CD4-positive, CD25-positive, alpha-beta regulatory T cell (primary cell): ENCODE measurements around the gene SEMA4D. TPM values are rescaled to one million over a fixed set of nuclear protein-coding genes. Genes with fewer than 3 reads are reported as not detected.

Experiments used
- ATAC-seq, 2 donors: fragments of 150-1000 bp; cut with Tn5 transposase; one replicate each; pipeline ENCODE4 v1.10.0; 2021; ENCODE audit warnings: low read depth in 2 of 2, moderate number of reproducible peaks in 2 of 2, moderate library complexity in 1 of 2
- DNase-seq, 3 donors: peaks; one replicate each; pipeline versions ENCODE4 v3.0.0 to v3.0.0-alpha.2; 2012 to 2022; ENCODE audit warnings: mixed read lengths in 1 of 3
- H3K27ac ChIP-seq: one replicate; pipeline ENCODE4 v1.7.0; 2013; ENCODE audit warnings: mild to moderate bottlenecking, low read length; ENCODE audit not compliant: insufficient read depth, poor library complexity, severe bottlenecking
- H3K27me3 ChIP-seq: one replicate; pipeline ENCODE4 v1.7.0; 2013; ENCODE audit warnings: low read length; ENCODE audit not compliant: control insufficient read depth, insufficient read depth
- H3K36me3 ChIP-seq: one replicate; pipeline ENCODE4 v1.7.0; 2013; ENCODE audit warnings: mild to moderate bottlenecking, low read length, moderate library complexity; ENCODE audit not compliant: control insufficient read depth, insufficient read depth
- H3K4me1 ChIP-seq: 2 replicates; pipeline ENCODE4 v1.7.0; 2013; ENCODE audit warnings: mild to moderate bottlenecking, low read length; ENCODE audit not compliant: insufficient read depth, control insufficient read depth, poor library complexity, severe bottlenecking
- H3K4me3 ChIP-seq: one replicate; pipeline ENCODE4 v1.7.0; 2013; ENCODE audit warnings: low read depth, mild to moderate bottlenecking, low read length, moderate library complexity
- H3K9me3 ChIP-seq, 2 experiments: 1 replicate in 1 of 2; 2 replicates in 1 of 2; pipeline ENCODE4 v1.7.0; 2013; ENCODE audit warnings: low read length in 2 of 2, mild to moderate bottlenecking in 1 of 2, moderate library complexity in 1 of 2; ENCODE audit not compliant: control insufficient read depth in 2 of 2
- H3K27ac Mint-ChIP-seq, 3 donors: one replicate each; pipeline ENCODE4 v1.8.0; 2020 to 2022; ENCODE audit warnings: mild to moderate bottlenecking in 3 of 3, mixed read lengths in 3 of 3, moderate library complexity in 2 of 3
- H3K27me3 Mint-ChIP-seq: one replicate; pipeline ENCODE4 v1.8.0; 2022; ENCODE audit warnings: mild to moderate bottlenecking, mixed read lengths
- H3K36me3 Mint-ChIP-seq: one replicate; pipeline ENCODE4 v1.8.0; 2020; ENCODE audit warnings: mixed read lengths
- H3K4me1 Mint-ChIP-seq, 4 donors: one replicate each; pipeline ENCODE4 v1.8.0; 2020 to 2022; ENCODE audit warnings: mixed read lengths in 4 of 4, mild to moderate bottlenecking in 1 of 4
- H3K4me3 Mint-ChIP-seq, 4 donors: one replicate each; pipeline ENCODE4 v1.8.0; 2020 to 2022; ENCODE audit warnings: mild to moderate bottlenecking in 4 of 4, mixed read lengths in 4 of 4, moderate library complexity in 3 of 4
- H3K9me3 Mint-ChIP-seq, 7 donors: one replicate each; pipeline ENCODE4 v1.8.0; 2020 to 2022; ENCODE audit warnings: mixed read lengths in 7 of 7, mild to moderate bottlenecking in 3 of 7, moderate library complexity in 2 of 7
- polyA plus RNA-seq, 4 donors: library from polyadenylated mRNA; unstranded; fragments of 300-500 nt; fragmentation: Illumina TruSeq; gene quantifications; one replicate each; pipeline ENCODE4 v1.2.3, GENCODE V29; 2021
- total RNA-seq: library from RNA; stranded (reverse); gene quantifications from one replicate; pipeline ENCODE4 v1.2.3, GENCODE V29; 2022

SEMA4D gene, protein sequence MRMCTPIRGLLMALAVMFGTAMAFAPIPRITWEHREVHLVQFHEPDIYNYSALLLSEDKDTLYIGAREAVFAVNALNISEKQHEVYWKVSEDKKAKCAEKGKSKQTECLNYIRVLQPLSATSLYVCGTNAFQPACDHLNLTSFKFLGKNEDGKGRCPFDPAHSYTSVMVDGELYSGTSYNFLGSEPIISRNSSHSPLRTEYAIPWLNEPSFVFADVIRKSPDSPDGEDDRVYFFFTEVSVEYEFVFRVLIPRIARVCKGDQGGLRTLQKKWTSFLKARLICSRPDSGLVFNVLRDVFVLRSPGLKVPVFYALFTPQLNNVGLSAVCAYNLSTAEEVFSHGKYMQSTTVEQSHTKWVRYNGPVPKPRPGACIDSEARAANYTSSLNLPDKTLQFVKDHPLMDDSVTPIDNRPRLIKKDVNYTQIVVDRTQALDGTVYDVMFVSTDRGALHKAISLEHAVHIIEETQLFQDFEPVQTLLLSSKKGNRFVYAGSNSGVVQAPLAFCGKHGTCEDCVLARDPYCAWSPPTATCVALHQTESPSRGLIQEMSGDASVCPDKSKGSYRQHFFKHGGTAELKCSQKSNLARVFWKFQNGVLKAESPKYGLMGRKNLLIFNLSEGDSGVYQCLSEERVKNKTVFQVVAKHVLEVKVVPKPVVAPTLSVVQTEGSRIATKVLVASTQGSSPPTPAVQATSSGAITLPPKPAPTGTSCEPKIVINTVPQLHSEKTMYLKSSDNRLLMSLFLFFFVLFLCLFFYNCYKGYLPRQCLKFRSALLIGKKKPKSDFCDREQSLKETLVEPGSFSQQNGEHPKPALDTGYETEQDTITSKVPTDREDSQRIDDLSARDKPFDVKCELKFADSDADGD
- 480 TPM for total RNA-seq
- 100 to 1,000 TPM in 1 of 4 donors, 10 to 100 TPM in 3; 67.5 to 108 (median 90.2) TPM for polyA plus RNA-seq

GRCh38 chr9:89497978-89498851 is at the start of gene SEMA4D:
TSS of gene SEMA4D (minus strand) at chr9:89498113. CDS start at chr9:89405456, 92,657 bp downstream.
- H3K27me3 ChIP-seq, result no peaks in the 10 kb centered on the region
- no peaks in the 10 kb centered on the region for H3K9me3 ChIP-seq
- peaks cover 13% of the 10 kb centered on the region for H3K36me3 Mint-ChIP-seq
- no peaks in the 10 kb centered on the region for H3K9me3 Mint-ChIP-seq
- peaks cover 85% of the 10 kb centered on the region for H3K4me1 ChIP-seq
- peak in 1 of 2 donors; percentile 16 for ATAC-seq
- H3K36me3 ChIP-seq, result no peaks in the 10 kb centered on the region
- peak within 1 kb of the TSS; percentile 94 to 98 (median 98) for H3K27ac Mint-ChIP-seq
- H3K4me3 Mint-ChIP-seq, result peak within 1 kb of the TSS; percentile 94 to 100 (median 97)
- no peaks in the 10 kb centered on the region for H3K27me3 Mint-ChIP-seq
- peaks cover 27 to 90% (median 67%) of the 10 kb centered on the region in 4 donors for H3K4me1 Mint-ChIP-seq
- DNase-seq, result peak in 2 of 3 donors; percentile 59 to 73
- H3K27ac ChIP-seq, result peak within 1 kb of the TSS; percentile 81
- peak within 1 kb of the TSS; percentile 92 for H3K4me3 ChIP-seq

- H3K9me3 Mint-ChIP-seq, result peaks cover 0 to 14% (median 2%) of the 10 kb centered on the region in 7 donors
- H3K4me3 ChIP-seq, result no peak overlapping the region
- H3K4me3 Mint-ChIP-seq, result no peak overlapping the region
- H3K4me1 Mint-ChIP-seq, result peaks cover 0 to 41% (median 11%) of the 10 kb centered on the region in 4 donors
- H3K9me3 ChIP-seq, result peaks cover 3 to 13% of the 10 kb centered on the region in 2 experiments
- peaks cover 20% of the 10 kb centered on the region for H3K4me1 ChIP-seq
- no peak overlapping the region for H3K27ac Mint-ChIP-seq
- DNase-seq (no peak), ATAC-seq (no peak)
- peaks cover 4% of the 10 kb centered on the region for H3K27me3 Mint-ChIP-seq
- no peaks in the 10 kb centered on the region for H3K36me3 ChIP-seq
- H3K36me3 Mint-ChIP-seq, result peaks cover 6% of the 10 kb centered on the region
- no peaks in the 10 kb centered on the region for H3K27me3 ChIP-seq
- no peak overlapping the region for H3K27ac ChIP-seq
These were observed 49.1 kb upstream of the SEMA4D start for GRCh38 chr9:89547000-89547399.

GRCh38 chr9:89544279-89544661 is 46.4 kb upstream of the SEMA4D start:
- ATAC-seq, result no peak
- Histone ChIP-seq H3K4me3 (no peak overlapping the region), H3K9me3 (peaks cover 3 to 13% of the 10 kb centered on the region in 2 experiments), H3K36me3 (no peaks in the 10 kb centered on the region), H3K4me1 (peaks cover 25% of the 10 kb centered on the region), H3K27me3 (no peaks in the 10 kb centered on the region), H3K27ac (no peak overlapping the region)
- Mint-ChIP-seq H3K27me3 (no peaks in the 10 kb centered on the region), H3K27ac (peak overlapping the region in 1 of 3 donors; percentile 78), H3K4me1 (peaks cover 0 to 61% (median 13%) of the 10 kb centered on the region in 4 donors), H3K36me3 (peaks cover 6% of the 10 kb centered on the region), H3K9me3 (peaks cover 0 to 14% (median 2%) of the 10 kb centered on the region in 7 donors), H3K4me3 (peak overlapping the region in 1 of 4 donors; percentile 63)
- no peak for DNase-seq

DNA sequence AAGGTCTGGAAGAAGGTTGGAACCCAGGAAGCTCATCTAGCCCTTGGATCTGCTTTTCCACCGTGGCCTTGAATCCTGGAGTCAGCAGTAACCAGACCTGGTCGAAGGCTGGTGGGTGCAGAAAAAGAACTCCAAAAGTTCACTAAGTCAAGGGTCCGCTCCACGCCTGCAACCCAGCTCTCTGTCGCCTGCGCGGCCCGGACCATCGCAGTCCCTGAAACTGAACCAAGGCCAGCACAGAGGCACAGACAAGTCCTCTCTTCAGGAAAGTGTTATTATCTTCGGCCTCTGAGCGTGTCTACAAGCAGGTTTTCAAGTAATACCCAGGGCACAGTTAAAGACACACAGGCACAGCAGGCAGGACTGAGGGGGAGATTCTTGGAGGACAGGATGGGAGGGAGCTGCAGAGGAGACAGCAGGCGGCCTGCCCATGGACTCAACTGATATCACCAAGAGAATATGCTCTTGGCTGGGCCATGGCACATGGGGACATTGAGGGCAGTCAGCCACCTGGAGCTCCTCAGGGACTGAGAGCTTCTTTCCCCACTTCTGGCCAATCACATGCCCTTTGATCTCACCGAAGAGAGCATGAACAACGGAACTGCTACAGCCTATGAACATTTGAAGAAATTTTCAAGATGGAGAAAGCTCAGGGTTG is 45.8 kb upstream of the SEMA4D start:
- Mint-ChIP-seq H3K27ac (peak overlapping the region in 2 of 3 donors; percentile 26 to 78), H3K27me3 (no peaks in the 10 kb centered on the region), H3K9me3 (peaks cover 0 to 14% (median 2%) of the 10 kb centered on the region in 7 donors), H3K36me3 (peaks cover 6% of the 10 kb centered on the region), H3K4me3 (peak overlapping the region in 1 of 4 donors; percentile 63), H3K4me1 (peaks cover 0 to 61% (median 12%) of the 10 kb centered on the region in 4 donors)
- H3K36me3 ChIP-seq, result no peaks in the 10 kb centered on the region
- peaks cover 25% of the 10 kb centered on the region for H3K4me1 ChIP-seq
- peaks cover 3 to 13% of the 10 kb centered on the region in 2 experiments for H3K9me3 ChIP-seq
- H3K27ac ChIP-seq, result no peak overlapping the region
- no peak for DNase-seq
- H3K27me3 ChIP-seq, result no peaks in the 10 kb centered on the region
- no peak for ATAC-seq
- H3K4me3 ChIP-seq, result no peak overlapping the region

DNA sequence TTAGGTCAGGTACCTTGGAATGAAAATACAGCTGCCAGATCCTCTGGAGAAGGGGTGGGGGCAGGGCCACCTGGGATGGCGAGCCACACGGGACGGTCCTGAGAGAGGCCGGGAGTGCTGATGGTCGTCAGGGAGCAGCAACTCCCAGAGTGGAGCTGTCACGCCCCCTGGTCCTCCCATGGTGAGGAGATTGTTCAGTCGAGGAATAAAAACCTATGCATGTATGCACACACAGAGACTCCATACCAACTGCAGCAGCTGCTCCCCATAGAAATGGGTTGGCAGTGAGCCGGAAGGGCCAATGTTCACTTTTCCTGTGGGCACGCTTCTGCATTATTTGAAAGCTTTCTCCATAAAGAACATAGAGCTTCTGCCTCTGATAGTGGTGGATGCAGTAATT is 45.2 kb upstream of the SEMA4D start:
- Histone ChIP-seq H3K9me3 (peaks cover 3 to 13% of the 10 kb centered on the region in 2 experiments), H3K4me3 (no peak overlapping the region), H3K36me3 (no peaks in the 10 kb centered on the region), H3K4me1 (peaks cover 26% of the 10 kb centered on the region), H3K27me3 (no peaks in the 10 kb centered on the region), H3K27ac (no peak overlapping the region)
- Mint-ChIP-seq H3K4me1 (peaks cover 0 to 61% (median 14%) of the 10 kb centered on the region in 4 donors), H3K27me3 (no peaks in the 10 kb centered on the region), H3K4me3 (peak overlapping the region in 1 of 4 donors; percentile 38), H3K27ac (peak overlapping the region; percentile 26 to 52 (median 51)), H3K36me3 (peaks cover 6% of the 10 kb centered on the region), H3K9me3 (peaks cover 0 to 14% (median 2%) of the 10 kb centered on the region in 7 donors)
- DNase-seq, result no peak
- no peak for ATAC-seq

DNA sequence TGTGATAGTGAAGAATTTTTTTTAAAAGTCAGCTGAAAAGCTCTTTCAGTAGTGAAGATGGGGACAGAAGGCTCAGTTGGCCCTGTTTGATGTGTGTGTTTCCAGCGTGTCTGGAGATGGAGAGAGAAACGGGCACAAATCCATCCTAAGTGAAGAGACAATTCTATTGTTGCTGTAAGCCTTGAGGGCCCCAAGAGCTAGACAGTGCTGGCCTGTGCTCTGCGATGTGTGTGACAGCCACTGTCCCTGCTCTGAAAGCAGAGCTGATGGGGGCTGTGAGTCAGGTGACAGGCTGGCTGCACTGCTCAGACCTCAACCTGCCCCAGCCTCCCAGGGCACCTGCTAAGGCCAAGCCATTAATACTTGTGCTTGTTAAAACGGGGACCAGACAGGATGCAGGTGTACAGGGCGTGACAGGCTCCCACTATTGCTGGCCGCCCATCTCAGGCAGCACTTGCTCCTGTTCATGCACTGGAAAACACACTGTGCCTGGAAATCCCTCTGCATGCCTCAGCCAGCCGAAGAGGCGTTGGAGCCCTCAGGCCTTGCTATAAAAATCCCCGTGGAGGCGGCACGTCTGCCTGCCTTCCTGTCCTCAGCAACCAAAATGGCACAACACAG is 44.6 kb upstream of the SEMA4D start:
- DNase-seq, result no peak
- peaks cover 6% of the 10 kb centered on the region for H3K36me3 Mint-ChIP-seq
- peak overlapping the region; percentile 26 to 51 (median 29) for H3K27ac Mint-ChIP-seq
- peak overlapping the region in 2 of 4 donors; percentile 38 to 58 for H3K4me3 Mint-ChIP-seq
- Histone ChIP-seq H3K4me1 (peaks cover 32% of the 10 kb centered on the region), H3K4me3 (no peak overlapping the region), H3K36me3 (no peaks in the 10 kb centered on the region), H3K27ac (no peak overlapping the region), H3K9me3 (peaks cover 3 to 13% of the 10 kb centered on the region in 2 experiments), H3K27me3 (no peaks in the 10 kb centered on the region)
- no peaks in the 10 kb centered on the region for H3K27me3 Mint-ChIP-seq
- H3K9me3 Mint-ChIP-seq, result peaks cover 0 to 14% (median 2%) of the 10 kb centered on the region in 7 donors
- ATAC-seq, result peak in 1 of 2 donors; percentile 38
- H3K4me1 Mint-ChIP-seq, result peaks cover 0 to 65% (median 15%) of the 10 kb centered on the region in 4 donors
